Measurements from ENCODE around the gene CELSR2. TPM values are rescaled to one million over a fixed set of nuclear protein-coding genes. Genes with fewer than 3 reads are reported as not detected.

The CELSR2 gene
- total and polyA plus RNA-seq, 2 of the 8 experiments (the other 6 are each of a cell fraction or from before 2014, with no cell fraction given): 12.0 to 27.7 TPM

- TF ChIP-seq ZNF274 (IDR thresholded peaks at IDR 0.05; ENCODE audit: borderline replicate concordance, extremely low read depth, low read length) (no peak), USF2 (IDR thresholded peaks at IDR 0.05; ENCODE audit: low read length) (no peak)
Measured at GRCh38 chr1:109213345-109213823, 36.0 kb upstream of the CELSR2 start (continued).

Measured in H1 (cell line).